UCSD-AML1 (cell line): ENCODE data around the gene FPR1.

Experiments used
- DNase-seq: peaks from one replicate; lab custom pipeline; 2025; ENCODE audit not compliant: unreplicated experiment; lab: John Stamatoyannopoulos, UW

The FPR1 gene

DNA sequence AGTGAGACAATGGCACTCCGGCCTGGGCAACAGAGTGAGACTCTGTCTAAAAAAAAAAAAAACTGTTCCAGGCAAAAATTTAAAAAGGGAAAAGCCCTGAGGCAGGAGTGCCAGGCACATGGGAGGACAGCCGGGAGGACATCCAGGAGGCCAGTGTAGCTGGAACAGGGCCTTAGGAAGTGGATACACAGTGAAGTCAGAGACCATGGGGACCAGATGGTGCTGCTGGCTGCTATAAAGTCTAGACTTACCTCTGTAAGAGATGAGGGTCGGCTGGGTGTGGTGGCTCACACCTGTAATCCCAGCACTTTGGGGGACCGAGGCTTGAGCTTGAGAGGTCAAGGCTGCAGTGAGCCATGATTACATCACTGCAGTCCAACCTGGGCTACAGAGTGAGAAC is 42.9 kb downstream of the FPR1 start:
- no peak for DNase-seq

DNA sequence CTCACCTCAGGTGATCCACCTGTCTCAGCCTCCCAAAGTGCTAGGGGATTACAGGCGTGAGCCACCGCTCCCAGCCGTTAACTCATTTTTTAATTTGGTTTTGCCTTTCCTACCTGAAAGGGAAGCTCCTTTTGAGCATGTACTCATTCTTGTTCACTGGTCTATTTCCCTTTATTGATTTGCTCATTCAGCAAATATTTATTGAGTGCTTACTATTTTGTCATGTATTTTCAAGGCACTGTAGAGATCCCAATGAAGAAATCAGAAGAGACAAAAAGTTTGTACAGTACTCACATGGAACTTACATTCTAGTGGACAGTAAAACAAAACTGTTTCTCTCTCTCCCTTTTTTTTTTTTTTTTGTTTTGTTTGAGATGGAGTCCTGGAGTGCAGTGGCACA is 44.8 kb downstream of the FPR1 start:
- DNase-seq, result no peak

DNA sequence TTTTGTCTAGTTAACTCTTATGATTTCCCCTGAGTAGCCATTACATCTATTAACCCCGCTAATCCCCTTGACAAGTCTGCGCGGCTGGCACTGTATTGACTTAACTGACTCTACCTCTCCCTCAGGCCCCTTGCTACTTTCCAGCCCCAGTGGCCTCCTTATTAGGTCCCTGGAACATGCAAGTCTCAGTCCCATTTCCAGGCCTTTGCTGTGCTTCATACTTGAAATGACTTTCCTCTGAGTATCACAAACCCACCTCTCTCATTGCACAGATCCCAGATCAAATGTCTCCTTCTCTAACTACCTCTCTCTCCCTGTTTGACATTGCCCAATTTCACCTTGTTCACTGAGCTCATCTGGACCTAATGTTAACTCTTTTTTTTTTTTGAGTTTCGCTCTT is 45.4 kb downstream of the FPR1 start:
- no peak for DNase-seq

DNA sequence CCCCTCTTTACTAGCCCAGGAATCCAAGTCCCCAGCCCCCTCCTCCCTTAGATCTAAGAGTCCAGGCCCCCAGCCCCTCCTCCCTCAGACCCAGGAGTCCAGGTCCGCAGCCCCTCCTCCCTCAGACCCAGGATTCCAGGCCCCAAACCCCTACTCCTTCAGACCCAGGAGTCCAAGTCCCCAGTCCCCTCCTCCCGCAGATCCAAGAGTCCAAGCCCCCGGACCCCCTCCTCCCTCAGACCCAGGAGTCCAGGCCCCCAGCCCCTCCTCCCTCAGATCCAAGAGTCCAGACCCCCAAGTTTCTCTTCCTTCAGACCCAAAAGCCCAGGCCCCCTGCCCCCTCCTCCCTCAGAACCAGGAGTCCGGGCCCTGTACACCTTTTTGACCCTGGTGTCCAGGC is 47.1 kb downstream of the FPR1 start:
- no peak for DNase-seq

DNA sequence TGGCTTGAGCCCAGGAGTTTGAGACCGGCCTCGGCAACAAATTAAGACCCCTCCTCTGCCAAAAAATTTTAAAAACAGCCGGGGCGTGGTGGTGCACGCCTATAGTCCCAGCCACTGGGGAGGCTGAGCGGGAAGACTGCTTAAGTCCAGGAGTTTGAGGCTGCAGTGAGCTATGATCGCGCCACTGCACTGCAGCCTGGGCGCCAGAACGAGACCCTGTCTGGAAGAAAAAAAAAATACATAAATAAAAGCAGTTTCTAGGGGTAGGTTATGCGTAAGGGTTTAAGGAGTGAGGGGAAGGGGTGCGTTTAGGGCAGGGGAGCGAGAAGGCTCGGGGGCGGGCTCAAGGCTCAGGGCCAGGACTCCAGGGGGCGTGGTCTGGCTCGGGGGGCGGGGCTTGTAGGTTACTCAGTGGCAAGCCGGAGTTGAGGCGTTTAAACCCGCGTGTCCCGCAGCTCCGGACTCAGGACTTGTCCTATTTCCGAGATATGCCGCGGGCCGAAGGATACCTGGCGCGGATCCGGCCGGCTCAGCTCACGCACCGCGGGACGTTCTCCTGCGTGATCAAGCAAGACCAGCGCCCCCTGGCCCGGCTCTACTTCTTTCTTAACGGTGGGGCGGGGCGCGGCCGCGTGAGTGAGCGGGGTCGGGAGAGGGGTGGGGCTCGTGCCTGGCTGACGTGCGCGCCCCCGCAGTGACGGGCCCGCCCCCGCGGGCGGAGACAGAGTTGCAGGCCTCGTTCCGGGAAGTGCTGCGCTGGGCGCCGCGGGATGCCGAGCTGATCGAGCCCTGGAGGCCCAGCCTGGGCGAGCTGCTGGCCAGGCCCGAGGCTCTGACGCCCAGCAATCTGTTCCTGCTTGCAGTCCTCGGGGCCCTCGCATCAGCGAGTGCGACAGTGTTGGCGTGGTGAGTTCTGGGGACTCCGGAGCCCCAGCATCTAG is 47.8 kb downstream of the FPR1 start:
- DNase-seq, result peak; percentile 96

DNA sequence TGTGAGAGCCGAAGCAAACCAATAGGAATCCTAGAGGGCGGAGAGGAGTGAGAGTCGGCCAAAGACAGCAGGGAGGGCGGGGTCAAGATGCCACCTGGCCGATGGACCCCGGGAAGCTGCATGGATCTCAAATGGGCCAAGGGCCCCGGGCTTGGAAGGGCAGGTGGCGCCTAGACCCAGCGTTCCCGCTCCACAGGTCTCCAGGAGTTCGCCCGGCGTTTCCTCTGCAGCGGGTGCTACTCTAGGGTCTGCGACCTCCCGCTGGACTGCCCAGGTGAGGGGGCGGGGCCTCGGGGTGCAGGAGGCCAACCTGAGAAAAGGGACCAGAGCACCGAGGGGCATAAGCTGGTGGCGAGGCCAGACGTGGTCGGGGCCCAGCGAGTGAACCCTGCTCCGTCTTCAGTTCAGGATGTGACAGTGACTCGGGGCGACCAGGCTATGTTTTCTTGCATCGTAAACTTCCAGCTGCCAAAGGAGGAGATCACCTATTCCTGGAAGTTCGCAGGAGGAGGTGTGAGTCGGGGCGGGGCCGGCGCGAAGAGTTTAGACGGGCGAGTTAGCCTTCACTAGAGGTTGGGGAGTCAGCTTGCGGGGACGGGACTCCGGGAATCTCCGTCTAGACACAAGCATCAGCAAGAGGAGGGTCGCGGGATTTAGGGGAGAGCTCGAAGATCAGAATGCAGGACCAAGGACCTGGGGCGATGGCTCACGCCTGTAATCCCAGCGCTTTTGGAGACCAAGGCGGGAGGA is 48.7 kb downstream of the FPR1 start:
- DNase-seq, result no peak

DNA sequence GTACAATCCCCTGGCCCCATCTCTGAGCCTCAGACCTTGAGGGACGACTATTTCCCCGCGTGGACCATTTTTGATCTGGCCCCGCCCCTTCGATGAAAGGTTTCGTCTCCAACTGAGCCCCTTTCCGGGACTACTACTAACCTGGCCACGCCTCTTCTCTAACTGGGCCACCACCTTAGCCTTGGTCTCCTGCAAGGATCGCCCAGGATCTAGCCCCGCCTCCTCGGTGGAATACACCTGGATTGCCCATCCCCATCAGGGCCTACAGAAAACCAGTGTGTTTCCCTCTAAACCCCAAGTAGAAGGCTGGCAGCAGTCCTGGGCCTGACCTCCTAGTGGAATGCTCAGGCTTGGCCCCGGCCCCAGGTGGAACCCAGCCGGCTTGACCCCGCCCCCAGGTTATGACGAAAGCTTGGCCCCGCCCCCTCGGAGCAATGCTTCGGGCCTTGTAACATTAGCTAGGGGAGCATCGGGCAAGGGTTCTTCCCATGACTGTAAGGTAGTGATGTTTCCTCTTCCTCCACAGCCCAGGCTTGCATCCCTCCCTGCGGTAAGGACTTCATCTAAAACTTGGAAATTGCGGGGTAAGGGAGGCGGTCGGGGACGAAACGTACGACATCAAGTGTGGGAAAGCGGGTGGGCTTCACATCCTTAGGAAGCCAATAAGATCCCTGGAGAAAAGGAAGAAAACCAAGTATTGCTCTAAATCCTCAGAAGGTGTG is 49.4 kb downstream of the FPR1 start:
- DNase-seq, result no peak

DNA sequence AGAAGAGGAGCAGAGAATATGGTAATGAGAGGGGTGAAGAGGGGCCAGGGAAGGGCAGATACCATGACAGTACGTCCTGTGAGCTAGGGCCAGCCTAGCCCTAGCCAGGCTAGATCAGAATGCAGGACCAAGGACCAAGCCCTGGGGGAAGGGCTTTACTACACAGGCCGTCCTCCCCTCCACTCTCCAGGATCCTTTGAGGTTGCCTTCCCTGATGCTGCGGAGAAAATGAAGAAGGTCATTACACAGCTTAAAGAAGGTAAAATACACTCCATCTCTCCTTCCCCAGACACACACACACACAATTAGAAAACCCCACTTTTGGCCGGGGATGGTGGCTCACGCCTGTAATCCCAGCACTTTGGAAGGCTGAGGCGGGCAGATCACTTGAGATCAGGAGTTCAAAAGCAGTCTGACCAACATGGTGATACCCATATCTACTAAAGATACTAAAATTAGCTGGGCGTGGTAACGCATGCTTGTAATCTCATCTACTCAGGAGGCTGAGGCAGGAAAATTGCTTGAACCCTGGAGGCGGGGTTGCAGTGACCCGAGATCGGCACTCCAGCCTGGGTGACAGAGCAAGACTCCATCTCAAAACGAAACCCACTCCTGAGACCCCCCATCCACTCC is 50.1 kb downstream of the FPR1 start:
- no peak for DNase-seq

DNA sequence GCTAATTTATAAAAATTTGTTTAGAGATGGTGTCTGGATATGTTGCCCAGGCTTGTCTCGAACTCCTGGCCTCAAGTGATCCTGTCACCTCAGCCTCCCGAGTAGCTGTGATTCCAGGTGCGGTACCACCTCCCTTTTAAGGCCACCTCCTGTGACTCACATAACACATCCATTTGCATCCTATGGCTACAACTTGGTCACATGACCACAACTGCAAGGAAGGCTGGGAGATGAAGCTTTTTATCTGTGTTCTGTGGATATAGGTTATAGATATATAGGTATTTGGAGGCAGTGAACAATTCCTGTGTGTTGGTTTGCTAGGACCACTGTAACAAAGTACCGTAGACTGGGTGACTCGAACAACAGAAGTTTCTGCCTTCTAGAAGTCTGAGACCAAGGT is 52.5 kb downstream of the FPR1 start:
- DNase-seq, result no peak

DNA sequence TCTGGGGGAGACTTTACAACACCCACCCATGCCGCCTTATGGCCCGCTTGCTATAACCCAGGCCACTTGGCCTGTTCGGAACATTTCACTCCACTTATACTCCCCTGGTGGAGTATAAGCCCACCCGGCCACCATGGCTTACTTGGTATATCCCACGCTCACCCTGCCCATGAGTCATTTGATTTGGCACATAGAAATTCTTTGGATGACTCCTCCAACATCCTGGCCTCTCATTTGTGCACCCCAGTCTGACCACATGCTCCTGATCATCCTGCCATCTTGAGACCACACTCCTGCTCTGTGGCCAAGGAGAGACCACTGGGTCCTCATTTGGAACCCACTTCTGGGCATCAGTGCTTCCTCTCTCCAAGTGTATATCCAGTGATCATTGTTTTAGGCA is 53.4 kb downstream of the FPR1 start:
- no peak for DNase-seq

DNA sequence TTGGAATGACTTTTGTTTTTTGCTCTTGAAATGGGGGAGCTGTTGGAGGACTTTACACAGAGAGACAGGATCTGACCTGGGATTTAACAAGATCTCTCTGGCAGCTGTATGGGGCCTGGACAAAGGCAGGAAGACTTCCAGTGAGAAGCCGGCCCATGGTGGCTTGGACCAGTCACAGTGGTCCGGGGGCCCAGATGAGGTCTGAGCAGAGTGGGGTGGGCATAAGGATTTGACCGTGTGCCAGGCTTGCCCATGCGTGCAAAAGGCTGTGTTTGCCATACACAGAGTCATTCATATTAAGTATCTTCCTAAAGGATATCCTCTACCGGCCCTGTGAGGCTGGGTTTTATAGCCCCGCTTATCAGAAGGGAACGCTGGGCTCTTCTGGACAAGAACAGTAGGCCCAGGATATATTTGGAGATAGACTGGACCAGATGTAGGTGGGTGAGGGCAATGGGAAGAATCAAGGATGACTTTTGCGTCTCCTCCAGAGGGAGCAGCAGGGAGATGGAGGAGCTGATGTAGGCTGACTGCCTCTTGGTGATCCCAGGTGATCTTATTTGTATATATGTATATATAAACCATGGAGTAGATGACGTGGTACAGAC is 54.4 kb downstream of the FPR1 start:
- no peak for DNase-seq

DNA sequence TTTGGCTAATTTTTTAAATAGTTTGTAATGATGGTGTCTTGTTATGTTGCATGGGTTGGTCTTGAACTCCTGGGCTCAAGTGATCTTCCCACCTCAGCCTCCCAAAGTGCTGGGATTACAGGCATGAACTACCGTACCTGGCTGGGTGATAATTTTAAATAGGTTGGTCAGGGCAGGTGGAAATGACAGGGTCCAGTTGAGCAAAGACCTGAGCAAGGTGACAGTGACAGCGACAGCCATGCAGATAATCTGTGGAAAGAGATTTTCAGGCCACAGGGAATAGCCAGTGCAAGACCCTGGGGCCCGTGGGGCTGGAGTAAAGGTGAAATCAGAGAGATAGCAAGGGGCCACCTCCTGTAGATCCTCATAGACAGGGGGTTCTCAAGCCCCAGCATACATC is 55.1 kb downstream of the FPR1 start:
- DNase-seq, result no peak
